H4 (cell line): ENCODE data around the gene LCLAT1. TPM values are rescaled to one million over a fixed set of nuclear protein-coding genes. Genes with fewer than 3 reads are reported as not detected.

Experiments used
- DNase-seq: peaks from one replicate; pipeline ENCODE4 v3.0.0-alpha.2; 2015; ENCODE audit warnings: low spot score
- total RNA-seq: library from RNA; depleted of rRNA; stranded (reverse); fragments of >200 nt; shearing (Covaris generic); gene quantifications from 2 replicates; pipeline ENCODE4 v1.2.3, GENCODE V29; 2014

The LCLAT1 gene
- total RNA-seq, 1 experiment from 2014 or later: 16.5 TPM

- DNase-seq: no peak
Observed at GRCh38 chr2:30673127-30673526, 226.1 kb downstream of the LCLAT1 start.

DNA sequence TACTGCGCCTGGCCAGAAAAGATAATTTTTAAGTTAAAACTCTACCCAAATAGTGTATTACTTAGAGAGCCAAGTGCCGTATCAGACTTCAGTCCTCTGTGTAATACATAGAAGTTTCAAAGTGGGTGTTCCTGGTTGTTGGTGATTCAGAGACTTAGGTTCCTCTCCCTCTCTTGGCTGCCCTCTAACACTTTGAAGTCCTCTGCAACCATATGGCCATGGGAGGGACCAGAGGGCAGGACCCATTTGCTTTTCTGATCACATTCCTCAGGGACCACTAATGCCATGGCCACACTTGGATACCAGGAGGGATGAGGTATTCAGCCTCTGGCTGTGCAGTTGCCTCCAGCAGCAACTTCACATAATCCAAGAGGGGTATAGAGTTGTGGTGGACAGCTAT lies 228.7 kb downstream of the LCLAT1 start:
- no peak for DNase-seq

- no peak for DNase-seq
Observed at GRCh38 chr2:30677231-30677630, 230.2 kb downstream of the LCLAT1 start.

GRCh38 chr2:30677861-30678385 lies 230.9 kb downstream of the LCLAT1 start:
- no peak for DNase-seq

GRCh38 chr2:30678410-30679137 lies 231.5 kb downstream of the LCLAT1 start:
- no peak for DNase-seq

- no peak for DNase-seq
Observed at GRCh38 chr2:30679426-30680088, 232.5 kb downstream of the LCLAT1 start.

DNA sequence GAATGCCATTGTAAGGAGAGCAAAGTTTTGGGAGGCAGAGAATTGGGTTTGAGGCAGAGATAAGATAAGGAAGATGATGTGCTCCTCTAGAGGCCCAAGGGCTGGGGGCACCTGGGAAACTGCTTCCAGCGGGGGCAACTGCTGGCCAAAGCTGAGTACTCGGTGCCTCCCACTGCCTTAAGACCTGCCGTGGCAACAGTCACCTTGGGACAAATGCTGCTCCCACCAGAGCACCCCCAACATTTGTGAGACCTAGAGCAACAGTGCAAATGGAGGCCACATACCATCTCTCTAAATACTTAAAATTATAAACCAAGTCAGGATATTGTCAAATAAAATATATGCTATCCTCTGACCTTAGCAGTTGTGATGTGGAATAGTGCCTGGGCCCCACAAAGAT lies 233.1 kb downstream of the LCLAT1 start:
- no peak for DNase-seq

DNA sequence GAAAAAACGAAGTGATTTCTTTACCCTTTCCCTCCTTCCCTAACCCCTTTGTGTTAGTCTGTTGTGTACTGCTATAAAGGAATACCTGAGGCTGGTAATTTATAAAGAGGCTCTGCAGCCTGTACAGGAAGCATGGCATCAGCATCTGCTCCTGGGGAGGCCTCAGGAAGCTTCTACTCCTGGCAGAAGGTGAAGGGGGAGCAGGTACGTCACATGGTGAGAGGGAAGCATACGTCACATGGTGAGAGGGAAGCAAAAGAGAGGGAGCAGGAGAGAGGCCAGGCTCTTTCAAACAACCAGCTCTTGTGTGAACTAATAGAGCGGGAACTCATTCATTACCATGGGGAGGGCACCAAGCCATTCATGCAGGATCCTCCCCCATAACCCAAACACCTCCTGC lies 234.0 kb downstream of the LCLAT1 start:
- DNase-seq: no peak

GRCh38 chr2:30683236-30683956 lies 236.3 kb downstream of the LCLAT1 start:
- DNase-seq: no peak

- DNase-seq: no peak
Observed at GRCh38 chr2:30684026-30684425, 237.0 kb downstream of the LCLAT1 start.

DNA sequence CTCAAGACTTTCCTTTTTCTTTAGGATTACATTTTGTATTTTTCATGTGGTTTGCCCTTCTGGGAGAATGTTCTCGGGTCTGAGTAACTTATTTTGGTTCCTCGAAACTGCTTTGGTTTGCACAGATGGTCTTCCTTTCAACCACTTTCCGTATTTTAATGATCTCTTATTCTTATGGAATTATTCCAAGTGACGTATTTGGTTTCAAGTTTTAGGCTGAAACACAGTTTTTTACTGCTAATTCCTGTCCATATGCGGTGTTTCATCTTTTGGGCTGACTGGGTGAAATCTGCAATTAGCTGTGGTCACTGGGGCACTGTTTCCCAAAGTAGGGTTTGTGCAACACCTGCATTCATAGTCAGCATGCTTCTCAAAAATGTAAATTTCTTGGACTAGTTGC lies 237.5 kb downstream of the LCLAT1 start:
- DNase-seq: no peak

GRCh38 chr2:30684996-30685395 lies 237.9 kb downstream of the LCLAT1 start:
- DNase-seq: no peak

DNA sequence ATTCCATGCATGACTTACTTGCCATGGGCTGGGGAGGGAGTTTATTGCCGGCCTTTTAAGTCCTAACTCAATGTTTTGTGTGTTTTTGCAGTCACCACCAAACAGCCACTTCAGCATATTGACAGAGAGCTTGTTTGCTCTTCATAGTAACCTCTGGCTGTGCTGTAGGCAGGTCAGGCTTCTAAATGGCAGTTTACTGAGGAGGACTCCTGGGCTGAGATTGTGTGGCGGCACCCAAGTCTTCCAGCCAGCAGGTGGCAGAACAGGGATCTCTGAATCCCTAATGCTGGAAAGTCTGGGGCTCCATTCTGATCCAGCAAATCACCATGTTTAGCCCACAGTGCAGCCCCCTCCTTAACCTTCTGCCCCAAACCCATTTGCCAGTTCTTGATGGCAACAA lies 239.0 kb downstream of the LCLAT1 start:
- peak; percentile 13 for DNase-seq

- DNase-seq: no peak
Observed at GRCh38 chr2:30686669-30687068, 239.6 kb downstream of the LCLAT1 start.

GRCh38 chr2:30688956-30689401 lies 241.9 kb downstream of the LCLAT1 start:
- DNase-seq: no peak

DNA sequence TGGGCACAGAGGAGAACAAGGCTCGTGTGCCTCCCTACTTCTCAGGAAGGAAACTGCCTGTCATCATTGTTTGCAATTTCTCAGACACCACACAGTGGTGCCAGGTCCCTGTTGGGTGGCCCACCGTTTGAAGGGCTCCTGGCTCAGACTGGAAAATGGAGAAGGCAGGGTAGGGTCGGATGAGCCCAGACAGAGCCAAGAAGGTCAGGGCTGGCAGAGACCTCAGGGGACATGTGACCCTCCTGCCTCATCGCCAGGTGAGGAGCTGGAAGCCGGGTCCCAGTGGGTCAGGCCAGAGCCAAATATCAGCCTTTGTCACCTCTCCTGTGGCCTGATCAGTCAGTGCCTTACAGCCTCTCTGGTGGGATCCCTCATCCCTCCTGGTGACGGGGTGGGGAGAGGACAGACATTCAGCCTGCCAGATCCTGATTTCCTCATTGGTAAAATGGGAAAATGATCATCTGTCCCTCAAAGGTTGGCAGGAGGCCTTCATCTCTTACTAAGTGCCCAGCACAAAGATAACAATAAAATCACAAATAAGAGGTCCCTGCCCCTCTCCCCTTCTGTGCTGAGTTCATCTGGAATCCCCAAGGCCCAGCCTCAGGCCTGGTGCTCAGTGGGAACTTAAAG lies 242.6 kb downstream of the LCLAT1 start:
- DNase-seq: no peak

DNA sequence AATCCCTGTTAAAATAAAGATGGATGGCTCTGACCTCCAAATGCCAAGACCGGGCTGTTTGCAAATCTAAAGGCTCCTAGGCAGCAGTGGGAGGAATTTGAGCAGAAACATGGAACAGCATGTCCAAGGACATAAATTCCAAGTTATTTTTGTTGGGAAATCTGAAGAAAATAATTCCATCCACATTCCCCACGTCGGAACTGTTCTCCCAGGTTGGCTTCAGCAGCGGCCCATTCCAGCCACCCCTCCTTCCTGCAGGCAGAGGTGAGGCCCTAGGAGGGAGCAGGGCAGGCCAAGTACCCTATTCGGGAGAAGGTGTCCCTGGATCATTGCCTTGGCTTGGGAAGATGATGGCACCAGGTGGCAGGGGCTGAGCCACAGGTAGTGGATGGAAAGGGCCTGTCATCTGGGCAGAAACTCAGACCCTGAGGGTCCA lies 243.1 kb downstream of the LCLAT1 start:
- no peak for DNase-seq

- no peak for DNase-seq
Observed at GRCh38 chr2:30691091-30691947, 244.3 kb downstream of the LCLAT1 start.

- no peak for DNase-seq
Observed at GRCh38 chr2:30691948-30692828, 245.1 kb downstream of the LCLAT1 start.

GRCh38 chr2:30692829-30693275 lies 245.8 kb downstream of the LCLAT1 start:
- no peak for DNase-seq
